K562 (cell line): ENCODE results near the gene GIMAP8. TPM values are rescaled to one million over a fixed set of nuclear protein-coding genes. Genes with fewer than 3 reads are reported as not detected.

Experiments
- ATF1 ChIP-seq, 2 experiments: fragments of 450-650 bp in 1 of 2; IDR thresholded peaks; 2 replicates each; pipeline ENCODE4 v1.6.1; 2016; ENCODE audit warnings: missing compliant biosample characterization in 1 of 2, missing genetic modification characterization in 1 of 2
- CHCHD3 ChIP-seq: fragments of 250-450 bp; sonication (Bioruptor Pico); IDR thresholded peaks from 2 replicates; pipeline ENCODE4 v2.1.2; 2022; ENCODE audit warnings: mild to moderate bottlenecking
- KDM5B ChIP-seq: fragments of 200-600 bp; sonication (generic); IDR thresholded peaks from 2 replicates; pipeline ENCODE4 v1.6.1; 2012; ENCODE audit warnings: low read depth, mild to moderate bottlenecking, moderate library complexity, low read length, control low read depth, inconsistent platforms; ENCODE audit not compliant: insufficient replicate concordance
- MCM7 ChIP-seq, 2 experiments: fragments of 450-650 bp; IDR thresholded peaks; 2 replicates each; pipeline ENCODE4 v1.6.1; 2016 to 2018
- MED1 ChIP-seq: sonication (generic); formaldehyde crosslinking; IDR thresholded peaks from 2 replicates; pipeline ENCODE4 v1.8.1; 2023; ENCODE audit warnings: missing genetic modification reagents, borderline replicate concordance
- PML ChIP-seq: IDR thresholded peaks from 2 replicates; pipeline ENCODE4 v1.6.1; 2012; ENCODE audit warnings: low read length, inconsistent platforms
- PURB ChIP-seq: sonication (generic); formaldehyde crosslinking; IDR thresholded peaks from 2 replicates; pipeline ENCODE4 v1.9.0; 2021; ENCODE audit warnings: low read depth, mild to moderate bottlenecking, missing genetic modification reagents
- PYGO2 ChIP-seq: fragments of 450-650 bp; IDR thresholded peaks from 2 replicates; pipeline ENCODE4 v1.6.1; 2016; ENCODE audit warnings: mild to moderate bottlenecking, missing genetic modification characterization, moderate library complexity, missing compliant biosample characterization
- RBFOX2 ChIP-seq: fragments of 200-400 bp; formaldehyde crosslinking; IDR thresholded peaks from 2 replicates; pipeline ENCODE4 v1.6.1; 2017; ENCODE audit warnings: low read depth, mild to moderate bottlenecking, low read length, moderate library complexity
- SOX6 ChIP-seq: fragments of 450-650 bp; IDR thresholded peaks from 2 replicates; pipeline ENCODE4 v1.6.1; 2014; ENCODE audit warnings: mild to moderate bottlenecking
- TFAM ChIP-seq: fragments of 250-450 bp; sonication (Bioruptor Pico); conservative IDR thresholded peaks from 2 replicates; pipeline ENCODE4 v1.5.0; 2021; ENCODE audit warnings: mild to moderate bottlenecking, moderate library complexity
- ZNF143 ChIP-seq: sonication (generic); formaldehyde crosslinking; IDR thresholded peaks from 2 replicates; pipeline ENCODE4 v1.9.0; 2022; ENCODE audit warnings: mild to moderate bottlenecking, missing genetic modification reagents
- polyA plus RNA-seq, 8 experiments: library from polyadenylated mRNA; depleted of rRNA in 4 of 8; stranded (reverse) in 5 of 8; unstranded in 3 of 8; fragments of >200 nt; fragmentation: Nextera tagmentation in 2 of 8; fragmentation: Illumina TruSeq in 1 of 8; extraction: Ambion mirVana in 2 of 8; extraction: Trizol in 1 of 8; gene quantifications; 2 replicates each; pipeline versions ENCODE4 v1.2.1 to v1.2.3, GENCODE V29; 2011 to 2014; ENCODE audit warnings: inconsistent platforms in 1 of 8, missing spikeins in 1 of 8
- total RNA-seq, 7 experiments: library from RNA; depleted of rRNA in 6 of 7; stranded (reverse); fragments of >200 nt in 6 of 7; fragmentation: Illumina TruSeq in 2 of 7; extraction: Trizol in 2 of 7; gene quantifications; 2 replicates each; pipeline versions ENCODE4 v1.2.1 to v1.2.3, GENCODE V29; 2011 to 2021; ENCODE audit warnings: low replicate concordance in 1 of 7
- TF ChIP-seq, protein P1 (sequence below): sonication (generic); formaldehyde crosslinking; IDR thresholded peaks from 2 replicates; pipeline ENCODE4 v1.9.0; 2022; ENCODE audit warnings: mild to moderate bottlenecking, missing genetic modification reagents
- TF ChIP-seq, protein P2 (sequence below), 2 experiments: fragments of 450-650 bp; IDR thresholded peaks; 2 replicates each; pipeline ENCODE4 v1.6.1; 2018; ENCODE audit warnings: mild to moderate bottlenecking in 2 of 2, low read depth in 1 of 2; ENCODE audit not compliant: partially characterized antibody in 2 of 2
- TF ChIP-seq, protein P3 (sequence below): IDR thresholded peaks from 2 replicates; pipeline ENCODE4 v1.6.1; 2012; ENCODE audit warnings: low read depth, low read length, improper control_type of control experiment, borderline replicate concordance

The GIMAP8 gene
- total and polyA plus RNA-seq, 9 of the 15 experiments (the other 6 are each of a cell fraction or from before 2014, with no cell fraction given): not detected

DNA sequence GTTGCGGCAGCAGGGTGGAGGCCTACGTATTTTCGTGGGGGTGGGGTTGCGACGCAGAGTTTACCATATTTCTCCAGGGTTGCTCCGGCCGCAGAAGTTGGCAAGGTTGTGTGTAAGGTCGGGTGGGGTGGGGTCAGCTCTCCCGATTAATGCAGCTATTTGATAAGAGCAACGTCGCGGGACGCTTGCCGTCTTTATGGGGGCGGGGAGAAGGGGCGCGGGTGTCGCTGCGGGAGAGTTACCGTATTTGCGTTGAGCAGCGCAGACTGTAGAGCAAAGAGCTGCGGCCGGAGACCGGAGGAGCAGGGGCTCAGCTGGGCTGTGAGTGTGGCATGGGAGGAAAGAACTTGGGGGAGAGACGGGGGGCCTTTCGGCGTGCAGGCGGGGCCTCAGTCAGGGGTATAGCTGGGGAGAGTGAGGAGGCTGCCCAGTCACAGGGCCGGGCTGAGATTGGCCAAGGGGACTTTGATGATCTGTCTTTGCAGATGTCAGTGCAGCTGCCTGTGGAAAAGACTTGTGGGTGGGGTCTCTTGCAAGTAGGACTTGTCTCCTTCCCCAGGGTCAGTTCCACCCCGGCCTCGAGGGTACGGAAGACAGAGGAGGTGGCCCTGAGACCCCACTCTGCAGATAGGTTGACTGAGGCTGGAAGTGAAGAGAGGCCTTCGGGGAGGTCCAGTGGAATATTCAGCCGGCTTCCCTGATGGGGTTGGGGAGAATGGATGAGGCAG is 44.7 kb upstream of the GIMAP8 start (continued):
- TF ChIP-seq CHCHD3 (CRISPR knock-in tag) (no peak), PURB (no peak), MCM7 (IDR thresholded peaks at IDR 0.05) (no peak), RBFOX2 (no peak), MED1 (CRISPR knock-in tag) (no peak), KDM5B (no peak), SOX6 (no peak), ZNF143 (CRISPR knock-in tag) (peak; percentile 33; the same call in 1 of the 2 replicates), PYGO2 (no peak), ATF1 (CRISPR knock-in tag; IDR thresholded peaks at IDR 0.05) (no peak), ATF1 (tag; IDR thresholded peaks at IDR 0.05) (peak; percentile 86), PML (0 out of 2 replicates have a peak, but pooled peaks have one; percentile 1), TFAM (no peak)
- TF ChIP-seq, protein P1, sequence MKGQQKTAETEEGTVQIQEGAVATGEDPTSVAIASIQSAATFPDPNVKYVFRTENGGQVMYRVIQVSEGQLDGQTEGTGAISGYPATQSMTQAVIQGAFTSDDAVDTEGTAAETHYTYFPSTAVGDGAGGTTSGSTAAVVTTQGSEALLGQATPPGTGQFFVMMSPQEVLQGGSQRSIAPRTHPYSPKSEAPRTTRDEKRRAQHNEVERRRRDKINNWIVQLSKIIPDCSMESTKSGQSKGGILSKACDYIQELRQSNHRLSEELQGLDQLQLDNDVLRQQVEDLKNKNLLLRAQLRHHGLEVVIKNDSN (CRISPR knock-in tag): no peak
- TF ChIP-seq, protein P2, sequence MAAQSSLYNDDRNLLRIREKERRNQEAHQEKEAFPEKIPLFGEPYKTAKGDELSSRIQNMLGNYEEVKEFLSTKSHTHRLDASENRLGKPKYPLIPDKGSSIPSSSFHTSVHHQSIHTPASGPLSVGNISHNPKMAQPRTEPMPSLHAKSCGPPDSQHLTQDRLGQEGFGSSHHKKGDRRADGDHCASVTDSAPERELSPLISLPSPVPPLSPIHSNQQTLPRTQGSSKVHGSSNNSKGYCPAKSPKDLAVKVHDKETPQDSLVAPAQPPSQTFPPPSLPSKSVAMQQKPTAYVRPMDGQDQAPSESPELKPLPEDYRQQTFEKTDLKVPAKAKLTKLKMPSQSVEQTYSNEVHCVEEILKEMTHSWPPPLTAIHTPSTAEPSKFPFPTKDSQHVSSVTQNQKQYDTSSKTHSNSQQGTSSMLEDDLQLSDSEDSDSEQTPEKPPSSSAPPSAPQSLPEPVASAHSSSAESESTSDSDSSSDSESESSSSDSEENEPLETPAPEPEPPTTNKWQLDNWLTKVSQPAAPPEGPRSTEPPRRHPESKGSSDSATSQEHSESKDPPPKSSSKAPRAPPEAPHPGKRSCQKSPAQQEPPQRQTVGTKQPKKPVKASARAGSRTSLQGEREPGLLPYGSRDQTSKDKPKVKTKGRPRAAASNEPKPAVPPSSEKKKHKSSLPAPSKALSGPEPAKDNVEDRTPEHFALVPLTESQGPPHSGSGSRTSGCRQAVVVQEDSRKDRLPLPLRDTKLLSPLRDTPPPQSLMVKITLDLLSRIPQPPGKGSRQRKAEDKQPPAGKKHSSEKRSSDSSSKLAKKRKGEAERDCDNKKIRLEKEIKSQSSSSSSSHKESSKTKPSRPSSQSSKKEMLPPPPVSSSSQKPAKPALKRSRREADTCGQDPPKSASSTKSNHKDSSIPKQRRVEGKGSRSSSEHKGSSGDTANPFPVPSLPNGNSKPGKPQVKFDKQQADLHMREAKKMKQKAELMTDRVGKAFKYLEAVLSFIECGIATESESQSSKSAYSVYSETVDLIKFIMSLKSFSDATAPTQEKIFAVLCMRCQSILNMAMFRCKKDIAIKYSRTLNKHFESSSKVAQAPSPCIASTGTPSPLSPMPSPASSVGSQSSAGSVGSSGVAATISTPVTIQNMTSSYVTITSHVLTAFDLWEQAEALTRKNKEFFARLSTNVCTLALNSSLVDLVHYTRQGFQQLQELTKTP (IDR thresholded peaks at IDR 0.05; ENCODE audit: low read depth in 1 of 2, partially characterized antibody in 2 of 2): peak; percentile 64 to 87
- TF ChIP-seq, protein P3, sequence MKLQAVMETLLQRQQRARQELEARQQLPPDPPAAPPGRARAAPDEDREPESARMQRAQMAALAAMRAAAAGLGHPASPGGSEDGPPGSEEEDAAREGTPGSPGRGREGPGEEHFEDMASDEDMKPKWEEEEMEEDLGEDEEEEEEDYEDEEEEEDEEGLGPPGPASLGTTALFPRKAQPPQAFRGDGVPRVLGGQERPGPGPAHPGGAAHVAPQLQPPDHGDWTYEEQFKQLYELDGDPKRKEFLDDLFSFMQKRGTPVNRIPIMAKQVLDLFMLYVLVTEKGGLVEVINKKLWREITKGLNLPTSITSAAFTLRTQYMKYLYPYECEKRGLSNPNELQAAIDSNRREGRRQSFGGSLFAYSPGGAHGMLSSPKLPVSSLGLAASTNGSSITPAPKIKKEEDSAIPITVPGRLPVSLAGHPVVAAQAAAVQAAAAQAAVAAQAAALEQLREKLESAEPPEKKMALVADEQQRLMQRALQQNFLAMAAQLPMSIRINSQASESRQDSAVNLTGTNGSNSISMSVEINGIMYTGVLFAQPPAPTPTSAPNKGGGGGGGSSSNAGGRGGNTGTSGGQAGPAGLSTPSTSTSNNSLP: no peak
